Hepatic stellate cell (primary cell): ENCODE data around the gene GPHB5.
"Not testable (repeated sequence)": the region's sequence is repeated elsewhere in the genome, so short reads cannot be mapped to it uniquely, and the experiment has no call there.

Experiments
- DNase-seq: peaks from one replicate; pipeline ENCODE4 v3.0.0; 2011; ENCODE audit warnings: low spot score

Gene GPHB5

GRCh38 chr14:63295231-63295685, 23.5 kb downstream of the GPHB5 start:
- no peak for DNase-seq

GRCh38 chr14:63292805-63293204, 25.9 kb downstream of the GPHB5 start:
- DNase-seq = no peak

- DNase-seq = no peak
Measured at GRCh38 chr14:63290741-63291430, 27.8 kb downstream of the GPHB5 start.

- no peak for DNase-seq
Measured at GRCh38 chr14:63288853-63289252, 29.9 kb downstream of the GPHB5 start.

- peak; percentile 33 for DNase-seq
Measured at GRCh38 chr14:63287666-63288483, 30.9 kb downstream of the GPHB5 start.

GRCh38 chr14:63286071-63286470, 32.7 kb downstream of the GPHB5 start:
- DNase-seq = no peak

- no peak for DNase-seq
Measured at GRCh38 chr14:63283884-63284248, 34.9 kb downstream of the GPHB5 start.

- no peak for DNase-seq
Measured at GRCh38 chr14:63282997-63283883, 35.5 kb downstream of the GPHB5 start.

- DNase-seq = not testable (repeated sequence)
Measured at GRCh38 chr14:63279933-63280332, 38.8 kb downstream of the GPHB5 start.

GRCh38 chr14:63277591-63278183, 41.0 kb downstream of the GPHB5 start:
- no peak for DNase-seq

- DNase-seq = peak; percentile 57
Measured at GRCh38 chr14:63276492-63277342, 42.0 kb downstream of the GPHB5 start.

- no peak for DNase-seq
Measured at GRCh38 chr14:63276016-63276415, 42.7 kb downstream of the GPHB5 start.

- no peak for DNase-seq
Measured at GRCh38 chr14:63275611-63276010, 43.1 kb downstream of the GPHB5 start.

- no peak for DNase-seq
Measured at GRCh38 chr14:63273717-63274655, 44.7 kb downstream of the GPHB5 start.

GRCh38 chr14:63273129-63273528, 45.6 kb downstream of the GPHB5 start:
- no peak for DNase-seq

GRCh38 chr14:63269561-63270225, 49.0 kb downstream of the GPHB5 start:
- DNase-seq = no peak

GRCh38 chr14:63268771-63269170, 50.0 kb downstream of the GPHB5 start:
- DNase-seq = no peak

- no peak for DNase-seq
Measured at GRCh38 chr14:63267171-63267570, 51.6 kb downstream of the GPHB5 start.

- no peak for DNase-seq
Measured at GRCh38 chr14:63266106-63266505, 52.6 kb downstream of the GPHB5 start.
